IPS DF 19.7 (cell line): ENCODE results near the gene SNAP25.

Experiments
- DNase-seq: peaks from one replicate; pipeline ENCODE4 v3.0.0-alpha.2; 2013; ENCODE audit warnings: low read depth, low spot score

Gene SNAP25

DNA sequence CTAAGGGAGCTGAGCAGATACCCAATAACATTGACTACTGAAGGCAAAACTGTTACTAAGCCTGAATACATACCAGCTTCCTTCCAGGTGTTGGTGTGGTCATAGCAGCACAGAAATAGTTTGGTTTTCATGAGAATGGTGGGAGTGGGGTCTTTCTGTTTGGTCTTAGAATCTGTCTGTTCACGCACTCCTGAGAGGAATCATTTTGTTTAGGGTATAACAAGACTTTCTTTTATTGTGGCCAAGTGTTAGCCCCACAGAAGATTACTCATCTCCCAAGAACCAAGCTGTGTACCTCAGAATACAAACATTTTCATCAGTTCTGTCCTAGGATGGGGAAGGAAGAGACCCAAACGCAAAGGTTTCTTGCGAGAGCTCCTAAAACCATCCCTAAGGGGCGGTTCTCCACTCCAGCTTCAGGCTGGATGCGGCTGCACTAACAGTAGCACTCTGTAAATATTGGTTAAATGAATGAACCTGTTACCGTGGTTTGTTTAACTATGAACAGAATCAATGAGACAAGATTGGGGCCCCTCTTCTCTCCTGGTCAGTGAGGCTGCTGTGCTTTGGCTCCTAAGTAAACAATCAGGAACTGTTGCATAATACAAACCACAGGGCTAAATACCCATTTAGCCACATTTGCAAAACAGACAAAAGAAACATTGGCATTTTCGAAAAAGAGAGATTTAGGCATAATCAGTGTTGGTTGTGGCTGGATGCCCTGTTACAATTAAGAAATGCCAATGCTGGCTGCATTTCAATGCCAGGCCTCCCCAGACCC, 44.9 kb downstream of the SNAP25 start:
- no peak for DNase-seq

DNA sequence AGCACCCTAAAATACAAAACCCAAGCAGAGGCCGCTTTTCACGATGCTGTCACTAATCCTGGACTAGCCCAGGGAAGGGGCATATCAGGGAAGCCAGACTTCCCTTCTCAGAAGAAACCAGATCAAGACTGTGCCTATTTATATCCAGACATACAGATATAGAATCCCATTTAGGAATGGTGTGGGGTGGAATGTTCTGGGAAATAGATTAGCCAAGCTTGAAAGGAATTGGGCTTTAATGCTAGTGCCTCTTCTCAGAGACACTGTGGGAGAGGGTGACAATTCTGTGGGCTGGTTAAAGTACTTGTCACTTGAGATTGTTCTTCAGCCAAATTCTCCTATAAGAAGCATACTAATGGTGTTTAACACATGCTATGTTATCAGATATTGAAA, 45.5 kb downstream of the SNAP25 start:
- no peak for DNase-seq

DNA sequence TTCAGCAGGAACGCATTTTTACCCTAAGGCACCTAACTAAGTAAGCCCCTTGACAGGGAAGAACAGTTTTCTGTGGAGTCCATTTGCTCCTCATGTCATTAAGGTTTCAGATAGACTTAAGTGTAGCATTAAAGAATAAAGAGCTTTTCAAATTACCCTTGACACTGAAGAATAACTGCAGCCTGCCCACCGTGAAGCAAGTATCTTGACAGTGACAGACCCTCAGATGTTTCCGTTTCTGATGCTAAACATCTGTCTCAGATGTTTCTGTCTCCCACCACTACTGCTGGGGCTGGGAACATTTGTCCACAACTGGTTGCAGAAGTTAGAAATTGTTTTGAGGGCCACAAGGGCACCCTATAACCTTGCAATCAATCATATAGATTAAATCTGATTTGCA, 50.0 kb downstream of the SNAP25 start:
- no peak for DNase-seq

DNA sequence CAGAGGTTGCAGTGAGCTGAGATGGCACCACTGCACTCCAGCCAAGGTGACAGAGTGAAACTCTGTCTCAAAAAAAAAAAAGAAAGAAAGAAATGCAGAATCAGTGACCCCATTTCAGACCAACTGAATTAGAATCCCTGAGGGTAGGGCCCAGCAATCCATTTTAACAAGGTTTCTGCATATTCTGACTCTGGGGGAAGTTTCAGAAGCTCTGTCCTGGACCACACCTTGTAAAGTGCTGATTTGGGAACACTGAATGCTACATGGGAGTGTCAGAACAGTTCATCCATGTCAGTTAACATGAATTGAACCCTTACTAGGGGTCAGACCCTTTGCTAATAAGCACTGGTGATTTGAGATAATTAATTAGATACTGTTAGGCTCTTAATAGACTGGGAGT, 52.0 kb downstream of the SNAP25 start:
- DNase-seq, result no peak

DNA sequence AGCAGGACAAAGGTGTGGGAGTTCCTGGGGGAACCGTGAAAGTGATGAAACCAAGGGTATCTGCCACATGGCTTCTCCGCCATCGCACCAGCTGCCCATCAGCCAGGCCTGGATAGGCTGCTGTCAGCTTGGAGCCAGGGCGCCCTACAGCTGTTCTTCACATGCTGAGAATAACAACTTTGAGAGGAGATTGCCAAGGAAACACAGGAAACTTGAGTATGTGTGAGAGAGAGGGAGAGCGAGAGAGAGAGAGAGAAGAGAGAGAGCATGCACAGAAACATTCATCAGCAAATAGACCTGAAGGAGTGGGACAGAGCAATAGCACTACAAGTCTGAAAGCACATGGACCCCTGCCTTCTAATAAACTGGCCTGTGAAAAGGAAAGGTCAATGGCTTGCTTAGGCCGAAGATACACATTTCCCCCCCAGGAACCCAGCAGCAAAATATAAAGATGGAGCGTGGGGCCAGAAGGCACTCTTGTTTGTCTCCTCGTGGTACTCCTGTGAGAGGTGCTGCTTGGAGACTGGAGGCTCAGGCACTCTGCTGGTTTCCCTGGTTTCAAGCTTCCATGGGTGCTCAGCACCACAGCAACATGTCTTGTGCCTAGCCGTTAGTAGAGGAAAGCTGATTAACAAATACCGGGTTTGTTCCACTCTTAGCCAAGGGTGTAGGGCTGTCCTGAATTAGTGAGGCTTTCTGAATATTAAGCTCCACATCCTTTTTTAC, 53.0 kb downstream of the SNAP25 start:
- DNase-seq, result no peak

DNA sequence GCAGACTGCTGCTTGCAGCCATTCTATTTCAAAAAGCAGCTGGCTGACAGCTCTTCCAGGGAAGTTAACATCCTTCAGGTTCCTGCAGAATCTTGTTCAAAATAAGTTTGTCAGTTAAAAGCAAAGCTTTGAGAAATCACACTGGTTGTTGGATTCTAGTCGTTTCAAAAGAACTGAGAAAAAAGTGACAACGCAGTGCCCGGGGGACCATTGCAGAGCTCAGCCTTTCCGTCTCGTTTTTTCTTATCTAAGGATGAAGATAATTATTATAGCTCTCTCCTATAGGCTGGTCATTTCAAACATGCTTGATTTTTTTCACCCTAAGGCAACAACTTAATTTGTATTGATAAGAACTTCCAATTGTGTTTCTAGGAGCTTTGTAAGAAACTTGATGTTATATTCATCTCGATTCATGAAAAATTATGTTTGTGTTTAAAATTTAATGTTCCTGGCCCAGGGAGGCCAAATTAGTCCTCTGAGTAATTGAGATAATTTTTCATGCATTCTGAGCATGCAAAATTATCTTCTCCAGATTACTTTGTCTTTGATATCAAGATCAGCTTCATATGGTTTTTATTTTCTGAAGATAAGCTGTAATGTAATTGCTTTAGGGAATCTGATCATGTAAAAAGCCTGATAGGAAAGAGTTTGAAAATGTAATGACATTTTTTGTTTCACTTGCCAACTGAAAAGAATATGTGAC, 58.4 kb downstream of the SNAP25 start:
- DNase-seq, result no peak

DNA sequence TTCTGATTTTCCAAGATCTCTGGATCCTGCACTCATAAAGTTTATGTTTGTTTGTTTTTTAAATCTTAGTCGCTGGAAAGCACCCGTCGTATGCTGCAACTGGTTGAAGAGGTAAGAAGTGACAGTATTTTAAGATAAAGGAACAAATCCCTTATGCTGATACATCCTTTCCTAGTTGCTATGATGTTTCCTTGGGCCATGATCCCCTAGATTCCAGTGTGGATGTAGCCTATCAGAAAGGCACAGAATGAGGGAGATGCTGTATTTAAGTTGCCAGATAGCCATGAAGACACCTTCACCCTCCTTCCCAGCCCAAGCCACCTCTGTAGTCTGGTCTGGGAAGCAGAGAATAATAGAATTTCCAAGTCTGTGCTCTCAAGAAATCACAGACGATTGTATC, 59.0 kb downstream of the SNAP25 start:
- no peak for DNase-seq

DNA sequence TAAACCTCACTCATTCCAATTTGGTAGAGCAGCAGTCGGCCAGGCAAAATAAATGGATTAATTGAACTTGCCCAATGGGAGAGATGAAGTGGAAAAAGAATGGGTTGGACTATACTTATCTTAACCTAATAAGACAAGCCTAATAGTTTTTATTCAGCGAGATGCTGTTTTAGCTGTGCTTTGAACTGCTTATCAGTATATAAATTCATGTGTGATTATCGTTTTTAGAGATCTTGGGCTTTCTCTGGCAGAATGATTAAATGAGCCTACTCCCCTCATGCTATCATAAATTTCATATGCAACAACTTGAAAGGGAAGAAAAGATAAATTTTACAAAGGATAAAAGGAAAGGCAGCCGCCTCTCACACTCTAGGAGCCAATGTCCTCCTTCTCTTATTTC, 59.8 kb downstream of the SNAP25 start:
- DNase-seq, result no peak

DNA sequence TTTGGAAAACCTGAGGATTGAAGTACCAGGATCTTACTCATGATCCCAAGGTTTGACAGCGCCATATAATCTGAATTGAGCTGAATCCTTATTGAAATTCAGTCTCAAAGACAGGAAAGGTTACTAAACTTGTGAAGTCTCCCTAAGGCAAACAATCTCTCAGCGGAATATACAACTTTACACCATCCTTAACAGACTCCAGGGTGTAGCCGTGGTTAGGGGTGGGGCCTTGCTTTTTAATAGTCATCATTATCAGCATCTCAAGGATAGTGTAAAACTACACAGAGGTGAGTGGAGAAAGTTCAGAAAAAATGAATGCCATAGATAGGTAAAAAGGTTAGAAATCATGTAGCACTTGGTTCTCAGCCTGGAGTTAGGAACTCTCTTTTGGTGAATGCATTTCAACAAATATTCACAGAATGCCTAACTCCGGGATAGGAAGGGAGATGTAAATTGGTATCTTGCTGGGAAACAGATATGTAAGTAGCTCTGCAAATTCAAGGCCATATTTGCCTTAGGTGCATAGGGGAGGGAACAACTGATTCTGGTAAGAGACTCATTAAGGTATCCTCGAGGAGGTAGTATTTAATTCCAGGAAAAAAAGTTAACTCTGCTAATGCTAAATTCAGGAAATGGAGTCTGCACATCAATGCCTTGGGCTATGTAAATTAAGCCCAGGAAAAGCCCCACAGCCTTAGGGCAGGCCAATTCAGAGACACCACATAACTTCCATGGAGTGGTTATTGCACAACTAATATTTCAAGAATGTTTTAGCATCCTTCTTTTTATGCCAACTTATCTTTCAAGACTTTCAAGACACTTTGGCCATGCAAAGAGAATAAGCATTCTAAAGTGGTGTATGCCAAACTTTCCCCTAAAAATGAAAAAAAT, 61.6 kb downstream of the SNAP25 start:
- DNase-seq, result no peak

DNA sequence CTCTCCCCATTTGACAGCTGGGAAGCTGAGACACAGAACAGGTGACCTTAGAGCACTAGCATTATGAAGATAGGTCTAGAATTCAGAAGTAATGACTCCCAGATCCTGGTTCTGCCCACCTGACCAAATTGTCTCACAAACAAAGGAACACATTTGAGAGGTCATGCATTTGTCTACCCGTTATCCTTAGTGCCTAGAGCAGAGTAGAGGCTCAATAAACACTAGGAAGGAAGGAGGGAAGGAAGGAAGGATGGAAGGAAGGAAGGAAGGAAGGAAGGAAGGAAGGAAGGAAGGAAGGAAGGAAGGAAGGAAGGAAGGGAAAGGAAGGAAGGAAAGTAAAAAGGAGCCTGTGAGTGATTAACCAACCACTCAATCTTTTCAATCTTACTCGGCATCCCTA, 63.3 kb downstream of the SNAP25 start:
- DNase-seq, result no peak

DNA sequence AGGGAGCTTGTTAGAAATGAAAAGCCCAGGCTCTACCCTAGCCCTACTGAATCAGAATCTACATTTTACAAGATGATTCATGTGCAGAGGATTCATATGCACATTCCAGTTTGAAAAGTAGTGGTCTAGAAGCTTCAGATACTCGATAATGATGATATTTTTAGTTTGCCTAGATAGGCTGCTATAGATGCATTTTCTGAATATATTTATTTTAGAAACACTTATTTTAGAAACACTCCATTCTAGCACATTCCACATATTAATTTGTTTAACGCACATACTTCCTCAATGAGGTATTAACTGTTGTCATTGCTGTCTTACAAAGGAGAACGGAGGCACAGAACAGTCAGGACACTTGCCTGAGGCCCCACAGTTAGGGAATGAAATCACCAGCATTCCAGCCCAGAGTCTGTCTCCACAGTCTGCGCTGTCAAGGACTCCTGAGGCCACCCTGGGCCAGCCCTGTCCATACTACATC, 64.4 kb downstream of the SNAP25 start:
- no peak for DNase-seq

DNA sequence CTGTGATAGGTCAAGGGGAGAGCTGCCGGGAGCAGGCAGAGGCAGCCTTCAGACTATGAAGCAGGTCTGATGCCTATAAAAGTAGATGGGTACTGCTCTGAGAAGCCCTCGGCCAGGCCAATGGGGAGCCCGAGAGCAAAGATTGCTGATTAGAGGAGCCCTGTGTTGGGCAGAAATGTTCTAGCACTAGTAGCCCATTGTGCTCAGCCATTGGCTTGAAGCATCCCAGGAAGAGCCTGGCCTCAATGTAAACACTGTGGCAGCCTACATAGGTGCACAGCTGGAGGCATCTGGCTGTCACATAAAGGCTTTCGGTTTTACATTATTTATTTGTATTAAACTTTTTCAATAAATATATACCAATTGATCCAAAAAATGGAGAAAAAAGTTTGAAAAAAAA, 67.7 kb downstream of the SNAP25 start:
- no peak for DNase-seq

DNA sequence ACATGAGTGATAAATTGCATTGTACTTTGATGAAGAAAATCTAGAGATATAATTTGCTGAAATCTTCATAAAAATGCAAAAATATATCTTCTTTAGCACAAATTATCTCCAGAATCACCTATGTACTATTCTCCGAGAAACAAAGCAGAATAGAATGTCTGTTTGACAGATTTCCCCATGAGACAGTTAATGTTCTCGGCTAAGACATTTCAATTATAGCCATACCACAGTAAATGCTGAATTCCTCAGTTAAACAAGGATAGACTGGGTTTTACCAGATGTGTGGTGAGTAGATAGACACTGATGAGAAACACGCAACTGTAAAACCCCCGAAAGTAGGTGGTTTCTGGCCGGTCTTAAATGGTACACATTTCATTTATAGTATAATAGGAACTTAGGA, 69.8 kb downstream of the SNAP25 start:
- no peak for DNase-seq

DNA sequence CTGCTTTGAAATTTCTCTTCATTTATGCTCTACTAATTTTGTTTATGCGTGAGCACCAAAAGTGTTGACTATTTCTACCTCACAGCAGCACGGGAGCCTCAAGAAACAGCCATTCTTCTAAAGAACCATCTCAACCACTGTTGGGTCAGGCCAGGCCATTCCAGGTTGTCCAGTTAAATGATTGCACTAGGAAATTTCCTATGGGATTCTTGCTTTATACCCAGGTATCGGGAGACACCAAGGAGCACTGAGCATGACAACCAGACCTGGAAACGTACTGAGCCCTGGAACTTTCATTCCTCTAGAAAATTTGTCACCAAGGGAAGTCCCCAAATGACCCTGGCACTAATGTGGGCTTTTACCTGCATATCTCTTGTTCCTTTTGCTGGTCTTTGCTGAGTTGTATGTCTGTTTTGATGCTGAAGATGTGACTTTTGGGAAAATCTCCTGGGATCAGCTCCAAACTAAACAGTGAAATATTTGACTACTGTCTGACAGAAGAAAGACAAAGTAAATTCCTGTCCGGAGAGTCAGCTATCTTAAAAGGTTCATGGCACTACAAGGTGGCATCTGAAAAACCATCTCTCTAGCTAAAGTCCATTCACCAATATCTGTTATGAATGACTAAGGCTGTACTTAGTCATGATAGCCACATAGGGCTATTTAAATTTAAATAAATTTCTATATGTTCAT, 70.5 kb downstream of the SNAP25 start:
- DNase-seq, result no peak

DNA sequence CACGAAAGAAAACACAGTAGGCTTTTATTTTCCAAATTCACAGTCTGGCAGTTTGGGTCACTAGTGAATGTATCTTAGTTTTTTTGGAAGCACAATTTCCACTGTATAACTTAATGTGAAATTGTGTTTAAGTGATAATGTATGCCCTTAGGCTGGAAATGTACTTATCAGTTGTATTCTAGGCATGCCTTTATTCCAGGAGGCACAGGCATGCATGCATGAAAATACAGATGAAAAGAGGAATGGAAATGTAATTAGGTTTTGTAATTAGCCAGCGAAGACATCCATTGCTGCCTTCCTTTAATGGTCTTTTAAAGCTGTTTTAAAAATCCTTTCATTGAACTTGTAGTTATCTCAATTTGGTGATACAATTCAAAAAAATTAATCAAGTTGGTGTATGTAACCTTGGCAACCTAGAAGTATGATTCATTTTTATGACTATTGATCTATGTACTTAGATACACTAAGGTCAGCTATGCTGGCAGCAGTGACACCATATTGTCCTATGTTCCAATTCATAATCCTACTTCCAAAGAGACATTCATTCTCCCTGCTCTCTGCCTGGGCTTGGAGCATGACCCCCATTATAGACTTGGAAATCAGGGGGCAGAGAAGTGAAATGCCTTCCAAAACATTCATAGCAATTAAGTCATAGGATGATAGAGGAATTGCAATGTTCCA, 73.1 kb downstream of the SNAP25 start:
- no peak for DNase-seq

DNA sequence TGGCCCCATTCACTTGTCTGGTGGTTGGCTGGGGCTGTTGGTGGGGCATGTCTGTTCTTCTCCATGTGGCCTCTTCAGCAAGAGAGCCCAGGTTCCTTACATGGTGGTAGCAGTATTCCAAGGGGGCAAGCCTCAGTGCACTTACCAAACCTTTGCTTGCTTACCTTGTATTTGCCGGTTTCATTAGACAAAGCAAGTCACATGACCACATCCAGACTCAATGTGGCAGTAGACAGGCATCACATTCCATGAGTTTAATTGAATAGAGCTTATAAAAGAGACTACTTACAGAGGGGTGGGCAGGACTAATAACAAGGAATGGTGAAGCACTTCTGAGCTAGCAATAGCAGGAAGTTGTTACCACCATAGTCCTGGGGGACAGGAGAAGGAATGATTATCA, 78.6 kb downstream of the SNAP25 start:
- DNase-seq, result no peak

DNA sequence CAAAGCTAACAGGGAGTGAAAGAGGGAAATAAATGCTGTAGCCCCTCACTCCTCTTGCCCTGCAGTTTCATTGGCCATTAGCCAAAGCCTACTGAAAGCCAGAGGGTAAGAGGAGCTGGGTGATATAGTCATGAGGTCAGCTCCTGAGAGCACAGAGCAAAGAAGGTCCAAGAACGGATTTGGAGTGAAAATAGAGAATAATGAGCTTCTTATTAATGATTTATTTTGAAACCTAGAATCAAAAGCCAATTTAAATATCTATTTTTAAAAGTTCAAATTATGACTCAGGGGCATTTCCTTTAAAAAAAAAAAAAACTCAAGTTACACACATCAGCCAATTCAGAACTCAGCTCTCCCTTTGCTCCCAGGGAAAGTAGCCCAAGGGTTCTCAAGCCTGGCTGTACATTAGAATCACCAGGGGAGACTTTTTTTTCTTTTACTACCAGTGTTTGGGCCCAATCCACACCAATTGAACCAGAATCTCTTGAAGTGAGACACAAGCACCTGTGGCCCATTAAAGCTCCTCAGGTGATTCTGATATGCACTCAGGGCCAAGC, 79.1 kb downstream of the SNAP25 start:
- DNase-seq, result no peak

DNA sequence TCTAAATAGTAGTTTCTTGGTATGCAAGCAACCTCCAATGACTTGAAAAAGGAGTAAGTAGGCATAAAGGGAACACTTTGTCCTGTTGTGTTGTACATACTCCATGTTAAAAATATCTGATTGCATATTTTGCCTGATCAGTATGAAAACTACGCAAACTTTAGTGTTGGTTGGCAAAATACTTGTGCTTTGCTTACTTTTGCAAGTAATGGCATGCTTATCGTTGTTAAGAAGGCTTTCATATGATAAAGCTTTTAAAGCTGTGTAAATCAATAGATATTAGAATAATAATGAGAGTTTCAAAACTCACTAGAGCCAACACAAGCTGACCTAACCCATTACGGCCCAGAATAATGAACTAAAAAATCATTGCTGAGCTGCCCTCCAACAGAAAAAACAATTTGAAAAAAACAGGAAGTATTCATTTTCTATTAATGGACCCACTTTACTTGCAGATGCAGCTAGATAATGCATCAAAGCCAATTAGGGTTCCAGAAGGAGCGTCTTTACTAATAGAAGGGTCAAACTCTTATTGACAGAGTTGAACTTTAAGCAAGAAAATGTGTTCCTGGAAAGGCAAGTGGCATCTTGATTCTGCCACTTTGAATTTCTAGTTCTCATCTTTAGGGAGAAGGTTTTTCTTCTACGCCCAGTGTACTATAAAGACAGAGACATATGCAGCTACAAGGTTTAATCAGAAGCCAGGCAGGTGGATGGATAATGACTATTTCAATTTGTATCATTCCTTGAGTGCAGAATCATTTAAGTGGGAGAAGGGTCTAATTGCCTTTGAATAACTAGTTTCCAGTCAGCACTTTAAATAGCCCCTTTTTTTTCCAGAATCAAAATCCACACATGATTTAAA, 82.2 kb downstream of the SNAP25 start:
- no peak for DNase-seq

DNA sequence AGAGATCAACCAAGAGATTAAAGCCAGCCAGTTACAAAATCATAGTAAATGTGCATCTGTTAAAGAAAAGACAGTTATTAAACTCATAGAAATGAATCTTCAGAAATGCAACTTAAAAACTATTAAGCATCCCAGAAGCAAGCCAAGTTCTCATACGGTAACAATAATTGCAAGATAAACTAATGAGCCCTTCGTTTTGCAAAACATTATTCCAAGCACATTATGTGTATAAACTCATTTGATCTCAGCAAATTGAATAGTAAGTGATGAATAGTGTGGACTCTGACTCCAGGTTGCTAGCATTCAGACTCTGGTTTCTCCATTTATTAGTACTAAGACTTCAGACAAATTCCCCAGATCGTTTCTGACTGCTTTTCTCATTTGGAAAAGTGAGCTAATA, 85.2 kb downstream of the SNAP25 start:
- DNase-seq, result no peak
